ENCODE measurements around the gene HOXC10.

The HOXC10 gene

GRCh38 chr12:54038284-54038870 is 53.4 kb downstream of the HOXC10 start:
- peaks cover 26 to 64% of the 10 kb centered on the region in 2 donors for H3K27me3 ChIP-seq (ENCODE audit: control insufficient read depth in 1 of 2, insufficient read depth in 2 of 2, low read length in 2 of 2)
- H3K36me3 ChIP-seq (ENCODE audit: control insufficient read depth in 2 of 2, insufficient read depth in 2 of 2, low read length in 2 of 2) = no peaks in the 10 kb centered on the region
- H3K9ac ChIP-seq (ENCODE audit: low read length in 2 of 2) = no peak overlapping the region
- no peak overlapping the region for H3K27ac ChIP-seq (ENCODE audit: low read length)
- peak overlapping the region in 1 of 2 donors; percentile 15 for H3K4me3 ChIP-seq (ENCODE audit: low read length in 2 of 2)
- H3K9me3 ChIP-seq (ENCODE audit: control insufficient read depth in 2 of 2, low read length in 2 of 2) = no peaks in the 10 kb centered on the region
- peaks cover 4% of the 10 kb centered on the region for H3K4me1 ChIP-seq (ENCODE audit: control insufficient read depth, insufficient read depth, low read length)

- H3K4me1 ChIP-seq (ENCODE audit: control insufficient read depth, insufficient read depth, low read length) = peaks cover 4% of the 10 kb centered on the region
- no peaks in the 10 kb centered on the region for H3K36me3 ChIP-seq (ENCODE audit: control insufficient read depth in 2 of 2, insufficient read depth in 2 of 2, low read length in 2 of 2)
- peaks cover 28 to 59% of the 10 kb centered on the region in 2 donors for H3K27me3 ChIP-seq (ENCODE audit: control insufficient read depth in 1 of 2, insufficient read depth in 2 of 2, low read length in 2 of 2)
- no peaks in the 10 kb centered on the region for H3K9me3 ChIP-seq (ENCODE audit: control insufficient read depth in 2 of 2, low read length in 2 of 2)
- H3K4me3 ChIP-seq (ENCODE audit: low read length in 2 of 2) = peak overlapping the region in 1 of 2 donors; percentile 15
- no peak overlapping the region for H3K27ac ChIP-seq (ENCODE audit: low read length)
- no peak overlapping the region for H3K9ac ChIP-seq (ENCODE audit: low read length in 2 of 2)
These were observed 54.0 kb downstream of the HOXC10 start for GRCh38 chr12:54038871-54039414.

- Histone ChIP-seq H3K4me1 (ENCODE audit: control insufficient read depth, insufficient read depth, low read length) (peaks cover 4% of the 10 kb centered on the region), H3K27me3 (ENCODE audit: control insufficient read depth in 1 of 2, insufficient read depth in 2 of 2, low read length in 2 of 2) (peaks cover 32 to 55% of the 10 kb centered on the region in 2 donors), H3K9ac (ENCODE audit: low read length in 2 of 2) (no peak overlapping the region), H3K4me3 (ENCODE audit: low read length in 2 of 2) (no peak overlapping the region), H3K9me3 (ENCODE audit: control insufficient read depth in 2 of 2, low read length in 2 of 2) (no peaks in the 10 kb centered on the region), H3K27ac (ENCODE audit: low read length) (no peak overlapping the region), H3K36me3 (ENCODE audit: control insufficient read depth in 2 of 2, insufficient read depth in 2 of 2, low read length in 2 of 2) (no peaks in the 10 kb centered on the region)
These were observed 54.6 kb downstream of the HOXC10 start for GRCh38 chr12:54039417-54040147.

Data from stomach smooth muscle (tissue), 2 donors.